Measurements from ENCODE around the gene BTN3A1. TPM values are rescaled to one million over a fixed set of nuclear protein-coding genes. Genes with fewer than 3 reads are reported as not detected.

Gene BTN3A1
- total and polyA plus RNA-seq, 2 of the 13 experiments (the other 11 are each of a cell fraction or from before 2014, with no cell fraction given): 13.3 to 14.0 TPM

GRCh38 chr6:26421259-26422144, 19.4 kb downstream of the BTN3A1 start:
- no peaks in the 10 kb centered on the region; a peak in 1 of 5 replicates for H3K27me3 ChIP-seq (ENCODE audit: control insufficient read depth in 1 of 2, insufficient read depth in 2 of 2, low read length in 2 of 2)
- no peaks in the 10 kb centered on the region for H3K79me2 ChIP-seq (ENCODE audit: insufficient read depth, low read length)
- under 1% methylated on average over 31 of the region's 31 CpGs for WGBS (ENCODE audit: low lambda C conversion rate)
- intact Hi-C loops (cut with micrococcal nuclease; ENCODE audit: unreplicated experiment) (loop anchor here (2.0 kb wide), 2 partner anchors 33 to 111 kb away; no protein-coding TSS in a partner anchor), in situ Hi-C loops (cut with HindIII; ENCODE audit: extremely low pct_ligation_motif_present, low pct_unique_long_range_greater_than_20kb) (loop anchor here (5.0 kb wide), 1 partner anchor 79 kb away; no protein-coding TSS in a partner anchor)
- H3K9me3 ChIP-seq (ENCODE audit: low read length): peaks cover 18% of the 10 kb centered on the region
- H3K4me3 ChIP-seq (replicated peaks in 1 of 3; ENCODE audit: insufficient read depth in 1 of 3, low read depth in 2 of 3, low read length in 3 of 3): peak overlapping the region; percentile 79 to 85 (median 80)
- peak overlapping the region; percentile 90 for H2AFZ ChIP-seq (ENCODE audit: low read length)
- ChIA-PET POLR2A (interaction anchor here (1.0 to 1.5 kb wide), 3 partner anchors 38 to 298 kb away, joined by 4 read pairs; partner anchors contain the start of gene BTN2A2), CTCF (ENCODE audit: low intra/inter-chr PET ratio, low total read pairs) (interaction anchor here (1.2 to 2.3 kb wide), 2 partner anchors 80 to 129 kb away, joined by 3 to 17 read pairs; no protein-coding TSS in a partner anchor)
- H4K20me1 ChIP-seq (ENCODE audit: insufficient read depth, low read length): no peaks in the 10 kb centered on the region
- TSS peak; percentile 77 for BruUV-seq (replicated peaks)
- peak; percentile 96 for FAIRE-seq
- H3K36me3 ChIP-seq (replicated peaks in 1 of 2; ENCODE audit: control insufficient read depth in 1 of 2, insufficient read depth in 2 of 2, low read length in 2 of 2): 0 out of 5 replicates have a peak, but pooled peaks cover 0 to 6% of the 10 kb centered on the region in 2 experiments
- H3K9ac ChIP-seq (ENCODE audit: insufficient read depth, low read depth, low read length): peak overlapping the region; percentile 84
- peak; percentile 99 for ATAC-seq
- H3K4me2 ChIP-seq (ENCODE audit: low read depth, low read length): peak overlapping the region; percentile 98
- peaks cover 48% of the 10 kb centered on the region for H3K4me1 ChIP-seq (ENCODE audit: insufficient read depth, low read length)
- DNase-seq (ENCODE audit: low spot score): peak; percentile 93
- H3K27ac ChIP-seq (ENCODE audit: extremely low read length, insufficient read depth, low read length): peak overlapping the region; percentile 60
- no peak for TF ChIP-seq TSC22D2 (CRISPR knock-in tag; IDR thresholded peaks at IDR 0.05; ENCODE audit: borderline replicate concordance)
- TF ChIP-seq, protein P1, sequence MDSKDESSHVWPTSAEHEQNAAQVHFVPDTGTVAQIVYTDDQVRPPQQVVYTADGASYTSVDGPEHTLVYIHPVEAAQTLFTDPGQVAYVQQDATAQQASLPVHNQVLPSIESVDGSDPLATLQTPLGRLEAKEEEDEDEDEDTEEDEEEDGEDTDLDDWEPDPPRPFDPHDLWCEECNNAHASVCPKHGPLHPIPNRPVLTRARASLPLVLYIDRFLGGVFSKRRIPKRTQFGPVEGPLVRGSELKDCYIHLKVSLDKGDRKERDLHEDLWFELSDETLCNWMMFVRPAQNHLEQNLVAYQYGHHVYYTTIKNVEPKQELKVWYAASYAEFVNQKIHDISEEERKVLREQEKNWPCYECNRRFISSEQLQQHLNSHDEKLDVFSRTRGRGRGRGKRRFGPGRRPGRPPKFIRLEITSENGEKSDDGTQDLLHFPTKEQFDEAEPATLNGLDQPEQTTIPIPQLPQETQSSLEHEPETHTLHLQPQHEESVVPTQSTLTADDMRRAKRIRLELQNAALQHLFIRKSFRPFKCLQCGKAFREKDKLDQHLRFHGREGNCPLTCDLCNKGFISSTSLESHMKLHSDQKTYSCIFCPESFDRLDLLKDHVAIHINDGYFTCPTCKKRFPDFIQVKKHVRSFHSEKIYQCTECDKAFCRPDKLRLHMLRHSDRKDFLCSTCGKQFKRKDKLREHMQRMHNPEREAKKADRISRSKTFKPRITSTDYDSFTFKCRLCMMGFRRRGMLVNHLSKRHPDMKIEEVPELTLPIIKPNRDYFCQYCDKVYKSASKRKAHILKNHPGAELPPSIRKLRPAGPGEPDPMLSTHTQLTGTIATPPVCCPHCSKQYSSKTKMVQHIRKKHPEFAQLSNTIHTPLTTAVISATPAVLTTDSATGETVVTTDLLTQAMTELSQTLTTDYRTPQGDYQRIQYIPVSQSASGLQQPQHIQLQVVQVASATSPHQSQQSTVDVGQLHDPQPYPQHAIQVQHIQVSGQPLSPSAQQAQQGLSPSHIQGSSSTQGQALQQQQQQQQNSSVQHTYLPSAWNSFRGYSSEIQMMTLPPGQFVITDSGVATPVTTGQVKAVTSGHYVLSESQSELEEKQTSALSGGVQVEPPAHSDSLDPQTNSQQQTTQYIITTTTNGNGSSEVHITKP (CRISPR knock-in tag; IDR thresholded peaks at IDR 0.05; ENCODE audit: low read depth): no peak
- peak; percentile 52 for TF ChIP-seq HDAC1 (CRISPR knock-in tag; IDR thresholded peaks at IDR 0.05)
- TF ChIP-seq CHCHD3 (CRISPR knock-in tag; IDR thresholded peaks at IDR 0.05): no peak
- TF ChIP-seq MIXL1 (CRISPR knock-in tag; IDR thresholded peaks at IDR 0.05): no peak
- TF ChIP-seq, protein P2, sequence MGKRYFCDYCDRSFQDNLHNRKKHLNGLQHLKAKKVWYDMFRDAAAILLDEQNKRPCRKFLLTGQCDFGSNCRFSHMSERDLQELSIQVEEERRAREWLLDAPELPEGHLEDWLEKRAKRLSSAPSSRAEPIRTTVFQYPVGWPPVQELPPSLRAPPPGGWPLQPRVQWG (CRISPR knock-in tag; IDR thresholded peaks at IDR 0.05; ENCODE audit: borderline replicate concordance, low read depth): no peak
- no peak for TF ChIP-seq SP5 (CRISPR knock-in tag; IDR thresholded peaks at IDR 0.05; ENCODE audit: borderline replicate concordance, low read depth)
- 0 out of 2 replicates have a peak, but pooled peaks have one; percentile 71 for TF ChIP-seq ZNF232 (CRISPR knock-in tag; IDR thresholded peaks at IDR 0.05; ENCODE audit: borderline replicate concordance)
- TF ChIP-seq ZNF577 (CRISPR knock-in tag; IDR thresholded peaks at IDR 0.05; ENCODE audit: borderline replicate concordance, low read depth): no peak
- TF ChIP-seq ZNF570 (CRISPR knock-in tag; IDR thresholded peaks at IDR 0.05; ENCODE audit: borderline replicate concordance): no peak
- no peak for TF ChIP-seq ZNF746 (CRISPR knock-in tag; IDR thresholded peaks at IDR 0.05)
- no peak for TF ChIP-seq ARNT2 (CRISPR knock-in tag; IDR thresholded peaks at IDR 0.05; ENCODE audit: low read depth)
- no peak for TF ChIP-seq ZNF790 (CRISPR knock-in tag; IDR thresholded peaks at IDR 0.05; ENCODE audit: borderline replicate concordance)
- no peak for TF ChIP-seq ZNF430 (CRISPR knock-in tag; IDR thresholded peaks at IDR 0.05)
- peak; percentile 78; the same call in 1 of the 2 replicates for TF ChIP-seq SNAI1 (CRISPR knock-in tag; IDR thresholded peaks at IDR 0.05; ENCODE audit: borderline replicate concordance)
- peak; percentile 58; the same call in 1 of the 2 replicates for TF ChIP-seq MTA1 (CRISPR knock-in tag; IDR thresholded peaks at IDR 0.05; ENCODE audit: borderline replicate concordance)
- TF ChIP-seq PCBP1 (IDR thresholded peaks at IDR 0.05; ENCODE audit: borderline replicate concordance, low read depth, low read length): no peak
- TF ChIP-seq ZNF550 (CRISPR knock-in tag; IDR thresholded peaks at IDR 0.05; ENCODE audit: borderline replicate concordance): 0 out of 2 replicates have a peak, but pooled peaks have one; percentile 86
- no peak for TF ChIP-seq SIX4 (CRISPR knock-in tag; IDR thresholded peaks at IDR 0.05)
- TF ChIP-seq ZNF670 (CRISPR knock-in tag; IDR thresholded peaks at IDR 0.05; ENCODE audit: borderline replicate concordance): no peak
